22Rv1 (cell line): Measurements from ENCODE around the gene C2orf92.

Experiments used
- H3K27ac ChIP-seq: fragments of 450-650 bp; 2 replicates; pipeline ENCODE4 v1.5.1; 2017
- CTCF ChIP-seq: fragments of 450-650 bp; IDR thresholded peaks from 2 replicates; pipeline ENCODE4 v1.5.1; 2017; ENCODE audit warnings: mild to moderate bottlenecking
- ZFX ChIP-seq: fragments of 450-650 bp; IDR thresholded peaks from 2 replicates; pipeline ENCODE4 v1.6.1; 2017; ENCODE audit warnings: antibody characterized with exemption, borderline replicate concordance

C2orf92 gene

GRCh38 chr2:97736608-97737330, 67.3 kb downstream of the C2orf92 start:
- H3K27ac ChIP-seq, result no peak overlapping the region
- TF ChIP-seq CTCF (no peak), ZFX (no peak)

- TF ChIP-seq CTCF, result no peak
- TF ChIP-seq ZFX, result no peak
Measured at GRCh38 chr2:97737421-97738178, 68.1 kb downstream of the C2orf92 start.

GRCh38 chr2:97738179-97739019, 68.9 kb downstream of the C2orf92 start:
- TF ChIP-seq ZFX, result no peak
- TF ChIP-seq CTCF, result no peak
- no peak overlapping the region for H3K27ac ChIP-seq

More at GRCh38 chr2:97737421-97738178, 68.1 kb downstream of the C2orf92 start:
- H3K27ac ChIP-seq, result no peak overlapping the region

- no peak overlapping the region for H3K27ac ChIP-seq
- TF ChIP-seq ZFX (no peak), CTCF (no peak)
Measured at GRCh38 chr2:97739020-97739892, 69.7 kb downstream of the C2orf92 start.

- TF ChIP-seq ZFX (no peak), CTCF (no peak)
- H3K27ac ChIP-seq, result no peak overlapping the region
Measured at GRCh38 chr2:97739893-97740245, 70.4 kb downstream of the C2orf92 start.

- TF ChIP-seq ZFX (no peak), CTCF (peak; percentile 95)
- no peak overlapping the region for H3K27ac ChIP-seq
Measured at GRCh38 chr2:97740590-97741182, 71.2 kb downstream of the C2orf92 start.
